Liver (tissue), 9 donors: ENCODE results near the gene ARMC7. TPM values are rescaled to one million over a fixed set of nuclear protein-coding genes. Genes with fewer than 3 reads are reported as not detected.

Experiments used
- DNase-seq: peaks from one replicate; pipeline ENCODE4 v3.0.0-alpha.2; 2017; ENCODE audit warnings: low spot score
- H3K27ac ChIP-seq, 2 donors: one replicate each; pipeline ENCODE4 v1.7.0; 2013; ENCODE audit warnings: inconsistent platforms in 2 of 2, low read length in 2 of 2, control low read depth in 1 of 2, low read depth in 1 of 2, mild to moderate bottlenecking in 1 of 2
- H3K27me3 ChIP-seq, 4 donors: one replicate each; pipeline versions ENCODE4 v1.6.1 to v1.7.0; 2013; ENCODE audit warnings: low read length in 3 of 4, inconsistent platforms in 1 of 4, mild to moderate bottlenecking in 1 of 4, moderate library complexity in 1 of 4; ENCODE audit not compliant: control insufficient read depth in 4 of 4, insufficient read depth in 4 of 4
- H3K36me3 ChIP-seq, 4 donors: one replicate each; pipeline versions ENCODE4 v1.6.1 to v1.7.0; 2013; ENCODE audit warnings: low read length in 3 of 4, mild to moderate bottlenecking in 3 of 4, low read depth in 1 of 4, moderate library complexity in 1 of 4; ENCODE audit not compliant: control insufficient read depth in 4 of 4, insufficient read depth in 3 of 4
- H3K4me1 ChIP-seq, 4 donors: one replicate each; pipeline versions ENCODE4 v1.6.1 to v1.7.0; 2013; ENCODE audit warnings: low read length in 3 of 4, mild to moderate bottlenecking in 3 of 4, moderate library complexity in 1 of 4; ENCODE audit not compliant: control insufficient read depth in 4 of 4, insufficient read depth in 4 of 4
- H3K4me3 ChIP-seq, 3 donors: one replicate each; pipeline versions ENCODE4 v1.6.1 to v1.7.0; 2013; ENCODE audit warnings: low read length in 3 of 3, control low read depth in 1 of 3, low read depth in 1 of 3, mild to moderate bottlenecking in 1 of 3
- H3K9ac ChIP-seq, 2 donors: one replicate each; pipeline ENCODE4 v1.7.0; 2013; ENCODE audit warnings: low read length in 2 of 2, mild to moderate bottlenecking in 2 of 2, moderate library complexity in 2 of 2, control low read depth in 1 of 2, low read depth in 1 of 2
- H3K9me3 ChIP-seq, 4 donors: one replicate each; pipeline versions ENCODE4 v1.6.1 to v1.7.0; 2013; ENCODE audit warnings: low read length in 3 of 4; ENCODE audit not compliant: control insufficient read depth in 4 of 4
- EGR1 ChIP-seq, 2 donors: IDR thresholded peaks; 2 replicates each; pipeline ENCODE4 v1.6.1; 2016 to 2018; ENCODE audit warnings: antibody characterized with exemption in 2 of 2, low read depth in 2 of 2
- FOXA1 ChIP-seq: IDR thresholded peaks from 2 replicates; pipeline ENCODE4 v1.6.1; 2016; ENCODE audit warnings: antibody characterized with exemption
- FOXA2 ChIP-seq: IDR thresholded peaks from 2 replicates; pipeline ENCODE4 v1.6.1; 2016; ENCODE audit warnings: antibody characterized with exemption
- GABPA ChIP-seq, 2 donors: IDR thresholded peaks in 1 of 2; conservative IDR thresholded peaks in 1 of 2; 2 replicates each; pipeline ENCODE4 v1.6.1; 2016; ENCODE audit warnings: antibody characterized with exemption in 2 of 2, mild to moderate bottlenecking in 1 of 2, moderate library complexity in 1 of 2
- HNF4A ChIP-seq, 2 donors: conservative IDR thresholded peaks; 2 replicates each; pipeline ENCODE4 v1.6.1; 2016; ENCODE audit warnings: antibody characterized with exemption in 2 of 2, mild to moderate bottlenecking in 2 of 2
- HNF4G ChIP-seq: IDR thresholded peaks from 2 replicates; pipeline ENCODE4 v1.6.1; 2016; ENCODE audit warnings: antibody characterized with exemption
- JUND ChIP-seq, 2 donors: IDR thresholded peaks; 2 replicates each; pipeline ENCODE4 v1.6.1; 2016; ENCODE audit warnings: antibody characterized with exemption in 2 of 2
- MAX ChIP-seq: IDR thresholded peaks from 2 replicates; pipeline ENCODE4 v1.6.1; 2016; ENCODE audit warnings: antibody characterized with exemption
- NR2F2 ChIP-seq: IDR thresholded peaks from 2 replicates; pipeline ENCODE4 v1.6.1; 2016; ENCODE audit warnings: antibody characterized with exemption
- RAD21 ChIP-seq, 2 donors: IDR thresholded peaks; 2 replicates each; pipeline ENCODE4 v1.6.1; 2016; ENCODE audit warnings: antibody characterized with exemption in 2 of 2, mild to moderate bottlenecking in 2 of 2
- REST ChIP-seq: IDR thresholded peaks from 2 replicates; pipeline ENCODE4 v1.6.1; 2016; ENCODE audit warnings: antibody characterized with exemption, mild to moderate bottlenecking
- RXRA ChIP-seq, 2 donors: IDR thresholded peaks; 2 replicates each; pipeline ENCODE4 v1.6.1; 2017 to 2018; ENCODE audit warnings: antibody characterized with exemption in 2 of 2, mild to moderate bottlenecking in 1 of 2
- SP1 ChIP-seq: IDR thresholded peaks from 2 replicates; pipeline ENCODE4 v1.6.1; 2018; ENCODE audit warnings: antibody characterized with exemption, mild to moderate bottlenecking
- TAF1 ChIP-seq: conservative IDR thresholded peaks from 2 replicates; pipeline ENCODE4 v1.6.1; 2016; ENCODE audit warnings: antibody characterized with exemption, mild to moderate bottlenecking
- YY1 ChIP-seq: IDR thresholded peaks from 2 replicates; pipeline ENCODE4 v1.6.1; 2016; ENCODE audit warnings: antibody characterized with exemption, mild to moderate bottlenecking
- WGBS: extraction: QIAGEN DNeasy Blood & Tissue Kit; methylation state at CpG from one replicate; pipeline ENCODE4 v1.1.7; 2013; 5-methylcytosine and 5-hydroxymethylcytosine counted together
- polyA plus RNA-seq, 2 donors: library from polyadenylated mRNA; stranded (reverse) in 1 of 2; unstranded in 1 of 2; fragments of 200-250 nt in 1 of 2; fragments of >200 nt in 1 of 2; fragmentation: Nextera tagmentation in 1 of 2; extraction: Ambion mirVana in 1 of 2; gene quantifications; one replicate each; pipeline versions ENCODE4 v1.2.1 to v1.2.3, GENCODE V29; 2013 to 2015
- total RNA-seq, 2 donors: library from RNA; depleted of rRNA; stranded (reverse); fragments of >200 nt; gene quantifications; one replicate each; pipeline ENCODE4 v1.2.3, GENCODE V29; 2014
- TF ChIP-seq, protein P1 (sequence below): IDR thresholded peaks from 2 replicates; pipeline ENCODE4 v1.6.1; 2016; ENCODE audit warnings: antibody characterized with exemption
- TF ChIP-seq, protein P2 (sequence below): IDR thresholded peaks from 2 replicates; pipeline ENCODE4 v1.6.1; 2016; ENCODE audit warnings: antibody characterized with exemption
- TF ChIP-seq, protein P3 (sequence below): fragments of 150-350 bp; IDR thresholded peaks from 2 replicates; pipeline ENCODE4 v1.5.1; 2017; ENCODE audit warnings: improper control_type of control experiment, low read depth, low read length; ENCODE audit not compliant: missing input control
- donor health status: healthy.
- donor health status: healthy.
- donor health status: healthy.
- donor health status: healthy.
- donor health status: healthy.

ARMC7 gene
- total and polyA plus RNA-seq, 4 donors: 1.7 to 6.6 (median 3.7) TPM

DNA sequence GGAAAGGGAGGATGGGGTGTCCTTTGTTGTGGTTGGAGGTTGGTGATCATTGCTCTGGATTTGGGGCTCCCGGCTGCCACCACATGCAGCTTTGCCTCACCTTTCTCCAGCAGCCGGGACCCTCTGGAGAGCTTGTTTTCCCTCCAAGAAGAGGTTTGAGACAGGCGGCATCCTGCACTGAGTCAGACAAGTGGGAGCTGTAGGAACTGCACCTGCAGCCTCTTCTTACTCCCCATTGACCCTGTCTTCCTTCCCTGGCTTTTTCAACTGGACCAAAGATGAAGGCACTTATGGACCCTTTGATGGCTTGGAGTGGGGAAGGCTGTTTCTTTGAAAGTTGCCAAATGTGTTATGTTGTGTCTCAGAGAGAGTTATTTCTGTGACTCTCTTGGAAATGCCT is 46.1 kb upstream of the ARMC7 start (continued):
- TF ChIP-seq REST: no peak
- no peak for TF ChIP-seq HNF4A (conservative IDR thresholded peaks at IDR 0.05)
- TF ChIP-seq RAD21 (IDR thresholded peaks at IDR 0.05): no peak

DNA sequence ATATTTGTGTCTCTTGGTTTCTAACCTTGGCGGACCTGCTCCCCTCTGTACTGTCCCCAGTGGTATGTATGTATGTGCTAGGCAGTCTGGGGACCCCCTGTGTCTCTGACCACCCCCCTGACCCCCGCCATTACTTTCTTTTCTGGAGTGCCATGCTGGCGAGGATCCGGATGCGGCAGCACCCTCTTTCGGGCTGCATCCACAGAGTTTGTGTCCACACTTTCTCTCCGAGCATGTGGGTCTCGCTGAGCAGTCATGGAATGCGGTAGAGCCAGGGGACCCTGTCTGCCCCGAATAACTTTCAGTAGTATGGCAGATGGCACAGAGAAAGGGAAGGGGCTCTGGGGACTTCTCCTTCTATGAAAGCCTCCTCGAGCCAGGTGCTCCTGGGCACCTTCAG is 45.7 kb upstream of the ARMC7 start:
- Histone ChIP-seq H3K9me3 (no peaks in the 10 kb centered on the region), H3K36me3 (peaks cover 11 to 29% (median 19%) of the 10 kb centered on the region in 4 donors), H3K4me1 (peaks cover 0 to 11% (median 5%) of the 10 kb centered on the region in 4 donors), H3K27me3 (no peaks in the 10 kb centered on the region), H3K27ac (no peak overlapping the region), H3K9ac (no peak overlapping the region), H3K4me3 (no peak overlapping the region)
- DNase-seq: no peak
- TF ChIP-seq, protein P1, sequence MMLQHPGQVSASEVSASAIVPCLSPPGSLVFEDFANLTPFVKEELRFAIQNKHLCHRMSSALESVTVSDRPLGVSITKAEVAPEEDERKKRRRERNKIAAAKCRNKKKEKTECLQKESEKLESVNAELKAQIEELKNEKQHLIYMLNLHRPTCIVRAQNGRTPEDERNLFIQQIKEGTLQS: no peak
- TF ChIP-seq HNF4G (no peak), YY1 (no peak), SP1 (no peak), MAX (no peak), EGR1 (IDR thresholded peaks at IDR 0.05; ENCODE audit: low read depth in 2 of 2) (no peak), GABPA (IDR thresholded peaks at IDR 0.05 in 1 of 2, conservative IDR thresholded peaks at IDR 0.05 in 1 of 2) (no peak), HNF4A (conservative IDR thresholded peaks at IDR 0.05) (no peak), FOXA1 (no peak), RXRA (IDR thresholded peaks at IDR 0.05) (no peak), FOXA2 (no peak), RAD21 (IDR thresholded peaks at IDR 0.05) (no peak), TAF1 (no peak), JUND (IDR thresholded peaks at IDR 0.05) (no peak), NR2F2 (no peak), REST (no peak)
- TF ChIP-seq, protein P2, sequence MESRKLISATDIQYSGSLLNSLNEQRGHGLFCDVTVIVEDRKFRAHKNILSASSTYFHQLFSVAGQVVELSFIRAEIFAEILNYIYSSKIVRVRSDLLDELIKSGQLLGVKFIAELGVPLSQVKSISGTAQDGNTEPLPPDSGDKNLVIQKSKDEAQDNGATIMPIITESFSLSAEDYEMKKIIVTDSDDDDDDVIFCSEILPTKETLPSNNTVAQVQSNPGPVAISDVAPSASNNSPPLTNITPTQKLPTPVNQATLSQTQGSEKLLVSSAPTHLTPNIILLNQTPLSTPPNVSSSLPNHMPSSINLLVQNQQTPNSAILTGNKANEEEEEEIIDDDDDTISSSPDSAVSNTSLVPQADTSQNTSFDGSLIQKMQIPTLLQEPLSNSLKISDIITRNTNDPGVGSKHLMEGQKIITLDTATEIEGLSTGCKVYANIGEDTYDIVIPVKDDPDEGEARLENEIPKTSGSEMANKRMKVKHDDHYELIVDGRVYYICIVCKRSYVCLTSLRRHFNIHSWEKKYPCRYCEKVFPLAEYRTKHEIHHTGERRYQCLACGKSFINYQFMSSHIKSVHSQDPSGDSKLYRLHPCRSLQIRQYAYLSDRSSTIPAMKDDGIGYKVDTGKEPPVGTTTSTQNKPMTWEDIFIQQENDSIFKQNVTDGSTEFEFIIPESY: no peak
- TF ChIP-seq, protein P3, sequence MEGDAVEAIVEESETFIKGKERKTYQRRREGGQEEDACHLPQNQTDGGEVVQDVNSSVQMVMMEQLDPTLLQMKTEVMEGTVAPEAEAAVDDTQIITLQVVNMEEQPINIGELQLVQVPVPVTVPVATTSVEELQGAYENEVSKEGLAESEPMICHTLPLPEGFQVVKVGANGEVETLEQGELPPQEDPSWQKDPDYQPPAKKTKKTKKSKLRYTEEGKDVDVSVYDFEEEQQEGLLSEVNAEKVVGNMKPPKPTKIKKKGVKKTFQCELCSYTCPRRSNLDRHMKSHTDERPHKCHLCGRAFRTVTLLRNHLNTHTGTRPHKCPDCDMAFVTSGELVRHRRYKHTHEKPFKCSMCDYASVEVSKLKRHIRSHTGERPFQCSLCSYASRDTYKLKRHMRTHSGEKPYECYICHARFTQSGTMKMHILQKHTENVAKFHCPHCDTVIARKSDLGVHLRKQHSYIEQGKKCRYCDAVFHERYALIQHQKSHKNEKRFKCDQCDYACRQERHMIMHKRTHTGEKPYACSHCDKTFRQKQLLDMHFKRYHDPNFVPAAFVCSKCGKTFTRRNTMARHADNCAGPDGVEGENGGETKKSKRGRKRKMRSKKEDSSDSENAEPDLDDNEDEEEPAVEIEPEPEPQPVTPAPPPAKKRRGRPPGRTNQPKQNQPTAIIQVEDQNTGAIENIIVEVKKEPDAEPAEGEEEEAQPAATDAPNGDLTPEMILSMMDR: no peak
- 97% methylated on average over 11 of the region's 11 CpGs for WGBS
